GM08714 (cell line): ENCODE results near the gene PHACTR1.

ENCODE experiments used
- H3K4me3 ChIP-seq: fragments of 200-500 bp; sonication (Bioruptor generic); 2 replicates; pipeline ENCODE4 v1.5.1; 2014; ENCODE audit warnings: mild to moderate bottlenecking, low read length, inconsistent platforms
- ZNF274 ChIP-seq: IDR thresholded peaks from 2 replicates; pipeline ENCODE4 v1.6.1; 2012; ENCODE audit warnings: mild to moderate bottlenecking, low read depth, low read length

The PHACTR1 gene

GRCh38 chr6:13220266-13220665, 503.7 kb downstream of the PHACTR1 start:
- no peak overlapping the region for H3K4me3 ChIP-seq
- no peak for TF ChIP-seq ZNF274

DNA sequence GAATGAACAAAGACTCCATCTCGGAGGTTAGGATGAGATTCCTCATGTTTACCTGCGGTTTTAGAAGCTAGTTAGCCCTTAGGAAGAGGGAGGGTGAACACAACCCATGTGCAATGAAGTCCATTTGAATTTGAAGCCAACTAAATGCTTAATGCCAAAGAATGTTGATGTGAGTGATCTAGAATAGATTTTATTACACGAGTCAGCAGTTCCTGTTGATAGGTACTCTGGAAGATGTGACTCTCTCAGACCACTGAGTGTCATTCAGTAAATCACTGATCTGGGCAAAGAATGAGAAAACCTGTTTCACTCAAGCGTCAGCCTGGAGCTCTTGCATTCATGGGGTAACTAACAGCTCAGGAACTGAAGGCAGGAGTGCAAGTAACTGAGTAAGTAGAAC, 505.5 kb downstream of the PHACTR1 start:
- TF ChIP-seq ZNF274 = no peak
- no peak overlapping the region for H3K4me3 ChIP-seq

DNA sequence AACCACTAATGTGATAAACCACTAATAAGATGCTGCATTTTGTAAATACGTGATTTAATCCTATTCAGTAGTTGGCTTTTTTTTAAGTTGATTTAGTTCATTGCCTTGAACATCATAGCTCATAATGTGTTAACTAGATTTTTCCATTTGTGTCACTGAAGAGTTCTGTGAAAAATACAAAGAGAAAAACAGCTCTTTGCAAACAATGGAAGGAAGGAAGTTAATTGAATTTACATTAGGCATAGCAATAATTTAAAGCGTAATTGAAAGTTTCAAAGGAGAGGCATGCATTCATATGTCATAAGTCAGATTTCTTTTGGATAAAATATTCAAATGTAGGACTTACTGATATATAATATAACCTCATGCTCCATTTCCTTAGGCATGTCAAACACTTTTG, 509.5 kb downstream of the PHACTR1 start:
- TF ChIP-seq ZNF274 = no peak
- H3K4me3 ChIP-seq = no peak overlapping the region

- no peak overlapping the region for H3K4me3 ChIP-seq
- TF ChIP-seq ZNF274 = no peak
Measured at GRCh38 chr6:13228264-13229204, 512.0 kb downstream of the PHACTR1 start.

DNA sequence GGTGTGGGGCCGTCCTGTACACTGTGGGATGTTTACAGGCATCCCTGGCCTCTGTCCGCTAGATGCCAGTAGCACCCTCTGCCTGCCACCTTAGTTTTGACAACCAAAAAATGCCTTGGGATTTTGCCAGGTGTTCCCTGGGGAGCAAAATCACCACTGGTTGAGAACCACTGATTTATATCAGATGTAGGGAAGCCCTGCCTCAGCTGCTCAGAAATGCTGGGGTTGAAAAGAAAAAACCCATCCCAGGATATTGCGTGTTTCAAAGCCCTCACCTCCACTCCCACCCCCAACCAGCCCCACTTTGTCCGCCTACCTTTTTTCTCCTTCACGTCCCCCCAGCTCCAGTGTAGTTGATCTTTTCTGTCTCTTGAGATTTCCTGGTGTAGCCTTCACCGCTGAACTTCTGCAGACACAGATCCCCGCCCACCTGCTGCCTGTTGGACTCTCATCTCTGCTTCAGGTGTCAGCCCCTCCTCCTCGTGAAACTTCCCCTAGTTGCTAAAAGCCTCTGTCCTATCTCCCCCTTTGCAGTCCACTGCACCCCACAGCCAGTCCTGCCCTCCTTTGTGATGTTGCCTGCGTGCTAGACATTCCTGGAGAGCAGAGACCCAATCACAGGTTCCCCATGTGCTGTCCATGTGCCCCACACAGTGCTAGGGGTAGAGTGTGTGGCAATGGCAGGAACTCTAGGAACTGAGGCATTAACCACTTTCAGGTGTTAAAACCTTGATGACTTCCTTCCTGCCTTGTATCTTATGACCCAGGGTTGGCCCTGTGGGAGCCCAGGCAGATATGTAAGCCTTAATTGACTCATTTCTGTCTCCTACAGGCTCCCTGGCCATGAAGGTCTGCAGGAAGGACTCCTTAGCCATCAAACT, 512.9 kb downstream of the PHACTR1 start:
- no peak overlapping the region; the same call in 1 of the 2 replicates for H3K4me3 ChIP-seq
- no peak for TF ChIP-seq ZNF274

GRCh38 chr6:13233106-13233505, 516.5 kb downstream of the PHACTR1 start:
- no peak for TF ChIP-seq ZNF274
- H3K4me3 ChIP-seq = no peak overlapping the region

DNA sequence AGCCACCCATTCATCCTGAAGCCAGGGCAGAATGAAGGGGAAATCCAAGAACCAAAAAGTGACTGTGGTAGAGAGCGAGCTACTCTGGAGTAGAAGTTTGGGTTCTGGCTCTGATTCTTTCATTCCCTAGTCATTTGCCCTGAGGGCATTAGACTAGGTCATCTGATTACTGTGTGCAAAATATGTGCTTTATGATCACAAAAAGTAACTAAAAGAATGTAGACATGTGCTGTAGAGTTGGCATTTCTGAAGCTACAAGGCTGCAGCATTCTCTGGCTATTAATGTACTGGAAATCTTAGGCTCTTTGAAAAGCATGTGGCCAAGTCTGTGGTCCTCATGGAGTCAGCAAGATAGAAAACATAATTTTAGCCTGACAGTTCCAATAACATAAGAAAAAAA, 517.6 kb downstream of the PHACTR1 start:
- no peak for TF ChIP-seq ZNF274
- no peak overlapping the region for H3K4me3 ChIP-seq

DNA sequence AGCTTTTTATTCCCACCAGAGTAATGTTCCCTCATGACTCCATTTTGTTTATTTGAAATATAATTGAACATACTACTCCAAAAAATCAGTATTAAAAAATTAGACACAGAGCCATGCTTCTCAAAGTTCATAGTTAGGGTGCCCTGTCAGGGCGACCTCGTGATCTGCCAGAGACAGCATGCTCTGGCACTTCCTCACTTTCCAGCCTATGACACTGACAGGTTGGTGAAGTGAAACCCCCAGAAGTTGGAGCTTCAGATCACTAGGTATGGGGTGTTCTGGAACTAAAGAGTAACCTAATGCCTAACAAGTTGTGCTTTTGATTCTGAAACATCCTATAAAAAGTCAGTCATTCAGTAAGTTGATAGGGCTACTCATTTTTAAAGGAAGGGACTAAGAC, 518.8 kb downstream of the PHACTR1 start:
- no peak for TF ChIP-seq ZNF274
- no peak overlapping the region for H3K4me3 ChIP-seq

- H3K4me3 ChIP-seq = no peak overlapping the region
- no peak for TF ChIP-seq ZNF274
Measured at GRCh38 chr6:13237318-13237717, 520.8 kb downstream of the PHACTR1 start.

DNA sequence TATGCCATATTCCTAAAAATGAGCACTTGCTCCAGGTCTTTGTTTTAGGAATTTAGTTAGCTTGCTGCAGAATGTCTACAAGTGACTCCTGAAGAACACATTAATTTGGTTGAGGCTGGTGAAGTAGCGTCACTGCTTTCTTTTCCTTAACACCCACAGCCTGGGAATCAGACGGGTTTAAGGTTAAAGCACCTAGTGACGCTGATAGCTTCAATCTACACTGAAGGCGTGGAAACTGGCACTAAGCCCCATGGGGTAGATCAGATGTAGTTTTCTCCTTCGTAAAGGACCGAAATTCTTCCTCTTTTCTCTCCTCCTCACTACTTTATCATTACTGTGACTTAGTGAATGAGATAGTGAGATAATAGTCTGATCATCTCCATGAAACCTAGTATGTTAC, 521.5 kb downstream of the PHACTR1 start:
- TF ChIP-seq ZNF274 = no peak

DNA sequence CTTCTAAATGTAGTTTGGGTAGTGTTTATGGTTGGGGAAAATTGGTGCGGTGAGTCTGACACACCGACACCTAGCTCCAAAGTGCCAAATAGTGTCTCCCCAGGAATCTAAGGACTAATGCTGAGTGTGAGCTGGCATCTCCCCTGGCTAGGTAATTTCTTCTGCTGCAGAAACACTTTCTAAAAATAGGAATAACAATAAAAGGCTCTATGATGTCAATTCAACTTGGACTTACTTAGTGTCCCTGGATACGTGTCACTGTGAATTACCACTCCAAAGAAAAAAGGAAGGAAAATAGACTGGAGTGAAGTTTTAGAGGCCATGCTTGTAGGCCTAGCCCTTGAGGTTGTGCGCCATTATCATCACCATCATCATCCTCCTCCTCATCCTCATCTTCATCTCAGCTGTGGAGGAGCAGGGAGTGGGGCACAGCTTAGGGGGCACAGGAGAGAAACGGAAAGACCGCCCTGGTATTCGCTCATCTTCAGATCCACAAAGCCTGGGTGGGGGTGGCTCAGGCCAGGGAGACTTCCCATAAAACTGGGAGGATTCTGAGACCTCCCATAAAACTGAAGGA, 522.2 kb downstream of the PHACTR1 start:
- TF ChIP-seq ZNF274 = no peak

More for the DNA sequence above, 521.5 kb downstream of the PHACTR1 start:
- H3K4me3 ChIP-seq = no peak overlapping the region

GRCh38 chr6:13239530-13240455, 523.2 kb downstream of the PHACTR1 start:
- TF ChIP-seq ZNF274 = no peak

More for the DNA sequence above, 522.2 kb downstream of the PHACTR1 start:
- no peak overlapping the region for H3K4me3 ChIP-seq

DNA sequence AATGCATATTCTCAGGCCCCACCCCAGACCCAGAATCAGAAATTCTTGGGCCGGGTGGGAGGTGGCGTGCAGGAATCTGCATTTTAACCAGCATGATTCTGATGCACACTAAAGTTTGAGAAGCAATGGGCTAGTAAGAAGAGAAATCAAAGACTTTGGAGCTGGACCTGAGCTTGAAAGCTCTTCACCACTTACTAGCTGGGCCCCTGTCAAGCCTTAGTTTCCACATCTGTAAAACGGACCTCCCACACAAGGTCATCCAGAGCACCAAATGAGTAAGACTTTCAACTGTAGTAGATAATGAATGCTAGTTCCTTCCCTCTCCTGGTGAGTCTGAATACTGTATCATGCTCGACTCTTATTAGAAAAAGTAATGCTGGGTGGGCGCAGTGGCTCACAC, 524.8 kb downstream of the PHACTR1 start:
- TF ChIP-seq ZNF274 = no peak
- H3K4me3 ChIP-seq = no peak overlapping the region

More at GRCh38 chr6:13239530-13240455, 523.2 kb downstream of the PHACTR1 start:
- H3K4me3 ChIP-seq = no peak overlapping the region
